HCT116 (cell line): ENCODE data around the gene ZNF592.
"Not testable (repeated sequence)": the region's sequence is repeated elsewhere in the genome, so short reads cannot be mapped to it uniquely, and the experiment has no call there.

Experiments used
- CEBPB ChIP-seq: IDR thresholded peaks from 2 replicates; pipeline ENCODE4 v1.6.1; 2012; ENCODE audit warnings: low read depth
- EGR1 ChIP-seq: IDR thresholded peaks from 2 replicates; pipeline ENCODE4 v1.6.1; 2012; ENCODE audit warnings: low read depth
- EZH2 ChIP-seq: fragments of 200-600 bp; sonication (generic); IDR thresholded peaks from 2 replicates; pipeline ENCODE4 v1.6.1; 2017; ENCODE audit warnings: antibody characterized with exemption, mixed run types
- EZH2phosphoT487 ChIP-seq: fragments of 200-600 bp; IDR thresholded peaks from 2 replicates; pipeline ENCODE4 v1.6.1; 2018; ENCODE audit warnings: antibody characterized with exemption, borderline replicate concordance
- POLR2A ChIP-seq: IDR thresholded peaks from 2 replicates; pipeline ENCODE4 v1.7.0; 2011; ENCODE audit warnings: borderline replicate concordance; ENCODE audit not compliant: insufficient read depth, insufficient read length; ENCODE audit errors: extremely low read depth
- RAD21 ChIP-seq: IDR thresholded peaks from 2 replicates; pipeline ENCODE4 v1.6.1; 2012; ENCODE audit warnings: low read depth, mild to moderate bottlenecking
- SP1 ChIP-seq: IDR thresholded peaks from 2 replicates; pipeline ENCODE4 v1.6.1; 2012; ENCODE audit warnings: low read depth
- YY1 ChIP-seq: IDR thresholded peaks from 2 replicates; pipeline ENCODE4 v1.6.1; 2011; ENCODE audit warnings: low read length, low read depth, moderate library complexity, mild to moderate bottlenecking; ENCODE audit not compliant: insufficient replicate concordance; ENCODE audit errors: extremely low read depth
- ZNF274 ChIP-seq: fragments of 200-500 bp; sonication (Bioruptor generic); IDR thresholded peaks from 2 replicates; pipeline ENCODE4 v1.6.1; 2014; ENCODE audit warnings: mild to moderate bottlenecking, low read depth, low read length, inconsistent platforms
- TF ChIP-seq, protein P1 (sequence below): IDR thresholded peaks from 2 replicates; pipeline ENCODE4 v1.6.1; 2012
- TF ChIP-seq, protein P2 (sequence below), 3 experiments: fragments of 200-600 bp in 1 of 3; sonication (generic) in 1 of 3; IDR thresholded peaks in 2 of 3; conservative IDR thresholded peaks in 1 of 3; 2 replicates each; pipeline ENCODE4 v1.5.1; 2012 to 2017; ENCODE audit warnings: low read depth in 2 of 3, low read length in 2 of 3, antibody characterized with exemption in 1 of 3, borderline replicate concordance in 1 of 3, control low read depth in 1 of 3, mild to moderate bottlenecking in 1 of 3, mixed read lengths in 1 of 3, mixed run types in 1 of 3, moderate library complexity in 1 of 3; ENCODE audit not compliant: insufficient read depth in 1 of 3
- TF ChIP-seq, protein P3 (sequence below): IDR thresholded peaks from 2 replicates; pipeline ENCODE4 v1.6.1; 2011; ENCODE audit warnings: mild to moderate bottlenecking, low read length, moderate library complexity; ENCODE audit not compliant: insufficient replicate concordance; ENCODE audit errors: extremely low read depth
- TF ChIP-seq, protein P4 (sequence below): IDR thresholded peaks from 2 replicates; pipeline ENCODE4 v1.6.1; 2012; ENCODE audit warnings: low read depth
- TF ChIP-seq, protein P5 (sequence below): IDR thresholded peaks from 2 replicates; pipeline ENCODE4 v1.6.1; 2012

DNA sequence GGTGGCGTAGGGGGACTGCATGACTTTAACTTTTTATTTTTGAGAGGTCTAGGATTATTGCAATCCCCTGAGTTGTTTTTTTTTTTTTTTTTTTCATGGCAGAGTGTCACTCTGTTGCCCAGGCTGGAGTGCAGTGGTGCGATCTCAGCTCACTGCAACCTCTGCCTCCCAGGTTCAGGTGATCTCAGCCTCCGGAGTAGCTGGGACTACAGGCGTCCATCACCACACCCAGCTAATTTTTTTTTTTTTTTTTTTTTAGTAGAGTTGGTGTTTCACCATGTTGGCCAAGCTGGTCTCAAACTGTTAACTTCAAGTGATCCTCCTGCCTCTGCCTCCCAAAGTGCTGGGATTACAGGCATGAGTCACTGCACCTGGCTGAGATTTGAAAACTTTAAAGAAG lies 6.5 kb downstream of the ZNF592 start:
- not testable (repeated sequence) for TF ChIP-seq EGR1, EZH2phosphoT487, POLR2A, ZNF274, EZH2, CEBPB, YY1, RAD21, SP1
- TF ChIP-seq, protein P1, sequence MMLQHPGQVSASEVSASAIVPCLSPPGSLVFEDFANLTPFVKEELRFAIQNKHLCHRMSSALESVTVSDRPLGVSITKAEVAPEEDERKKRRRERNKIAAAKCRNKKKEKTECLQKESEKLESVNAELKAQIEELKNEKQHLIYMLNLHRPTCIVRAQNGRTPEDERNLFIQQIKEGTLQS, result not testable (repeated sequence)
- TF ChIP-seq, protein P2, sequence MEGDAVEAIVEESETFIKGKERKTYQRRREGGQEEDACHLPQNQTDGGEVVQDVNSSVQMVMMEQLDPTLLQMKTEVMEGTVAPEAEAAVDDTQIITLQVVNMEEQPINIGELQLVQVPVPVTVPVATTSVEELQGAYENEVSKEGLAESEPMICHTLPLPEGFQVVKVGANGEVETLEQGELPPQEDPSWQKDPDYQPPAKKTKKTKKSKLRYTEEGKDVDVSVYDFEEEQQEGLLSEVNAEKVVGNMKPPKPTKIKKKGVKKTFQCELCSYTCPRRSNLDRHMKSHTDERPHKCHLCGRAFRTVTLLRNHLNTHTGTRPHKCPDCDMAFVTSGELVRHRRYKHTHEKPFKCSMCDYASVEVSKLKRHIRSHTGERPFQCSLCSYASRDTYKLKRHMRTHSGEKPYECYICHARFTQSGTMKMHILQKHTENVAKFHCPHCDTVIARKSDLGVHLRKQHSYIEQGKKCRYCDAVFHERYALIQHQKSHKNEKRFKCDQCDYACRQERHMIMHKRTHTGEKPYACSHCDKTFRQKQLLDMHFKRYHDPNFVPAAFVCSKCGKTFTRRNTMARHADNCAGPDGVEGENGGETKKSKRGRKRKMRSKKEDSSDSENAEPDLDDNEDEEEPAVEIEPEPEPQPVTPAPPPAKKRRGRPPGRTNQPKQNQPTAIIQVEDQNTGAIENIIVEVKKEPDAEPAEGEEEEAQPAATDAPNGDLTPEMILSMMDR (IDR thresholded peaks at IDR 0.05 in 2 of 3, conservative IDR thresholded peaks at IDR 0.05 in 1 of 3; ENCODE audit: borderline replicate concordance in 1 of 3, insufficient read depth in 1 of 3, low read depth in 2 of 3, low read length in 2 of 3), result not testable (repeated sequence)
- TF ChIP-seq, protein P3, sequence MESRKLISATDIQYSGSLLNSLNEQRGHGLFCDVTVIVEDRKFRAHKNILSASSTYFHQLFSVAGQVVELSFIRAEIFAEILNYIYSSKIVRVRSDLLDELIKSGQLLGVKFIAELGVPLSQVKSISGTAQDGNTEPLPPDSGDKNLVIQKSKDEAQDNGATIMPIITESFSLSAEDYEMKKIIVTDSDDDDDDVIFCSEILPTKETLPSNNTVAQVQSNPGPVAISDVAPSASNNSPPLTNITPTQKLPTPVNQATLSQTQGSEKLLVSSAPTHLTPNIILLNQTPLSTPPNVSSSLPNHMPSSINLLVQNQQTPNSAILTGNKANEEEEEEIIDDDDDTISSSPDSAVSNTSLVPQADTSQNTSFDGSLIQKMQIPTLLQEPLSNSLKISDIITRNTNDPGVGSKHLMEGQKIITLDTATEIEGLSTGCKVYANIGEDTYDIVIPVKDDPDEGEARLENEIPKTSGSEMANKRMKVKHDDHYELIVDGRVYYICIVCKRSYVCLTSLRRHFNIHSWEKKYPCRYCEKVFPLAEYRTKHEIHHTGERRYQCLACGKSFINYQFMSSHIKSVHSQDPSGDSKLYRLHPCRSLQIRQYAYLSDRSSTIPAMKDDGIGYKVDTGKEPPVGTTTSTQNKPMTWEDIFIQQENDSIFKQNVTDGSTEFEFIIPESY, result not testable (repeated sequence)
- TF ChIP-seq, protein P4, sequence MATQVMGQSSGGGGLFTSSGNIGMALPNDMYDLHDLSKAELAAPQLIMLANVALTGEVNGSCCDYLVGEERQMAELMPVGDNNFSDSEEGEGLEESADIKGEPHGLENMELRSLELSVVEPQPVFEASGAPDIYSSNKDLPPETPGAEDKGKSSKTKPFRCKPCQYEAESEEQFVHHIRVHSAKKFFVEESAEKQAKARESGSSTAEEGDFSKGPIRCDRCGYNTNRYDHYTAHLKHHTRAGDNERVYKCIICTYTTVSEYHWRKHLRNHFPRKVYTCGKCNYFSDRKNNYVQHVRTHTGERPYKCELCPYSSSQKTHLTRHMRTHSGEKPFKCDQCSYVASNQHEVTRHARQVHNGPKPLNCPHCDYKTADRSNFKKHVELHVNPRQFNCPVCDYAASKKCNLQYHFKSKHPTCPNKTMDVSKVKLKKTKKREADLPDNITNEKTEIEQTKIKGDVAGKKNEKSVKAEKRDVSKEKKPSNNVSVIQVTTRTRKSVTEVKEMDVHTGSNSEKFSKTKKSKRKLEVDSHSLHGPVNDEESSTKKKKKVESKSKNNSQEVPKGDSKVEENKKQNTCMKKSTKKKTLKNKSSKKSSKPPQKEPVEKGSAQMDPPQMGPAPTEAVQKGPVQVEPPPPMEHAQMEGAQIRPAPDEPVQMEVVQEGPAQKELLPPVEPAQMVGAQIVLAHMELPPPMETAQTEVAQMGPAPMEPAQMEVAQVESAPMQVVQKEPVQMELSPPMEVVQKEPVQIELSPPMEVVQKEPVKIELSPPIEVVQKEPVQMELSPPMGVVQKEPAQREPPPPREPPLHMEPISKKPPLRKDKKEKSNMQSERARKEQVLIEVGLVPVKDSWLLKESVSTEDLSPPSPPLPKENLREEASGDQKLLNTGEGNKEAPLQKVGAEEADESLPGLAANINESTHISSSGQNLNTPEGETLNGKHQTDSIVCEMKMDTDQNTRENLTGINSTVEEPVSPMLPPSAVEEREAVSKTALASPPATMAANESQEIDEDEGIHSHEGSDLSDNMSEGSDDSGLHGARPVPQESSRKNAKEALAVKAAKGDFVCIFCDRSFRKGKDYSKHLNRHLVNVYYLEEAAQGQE, result not testable (repeated sequence)
- TF ChIP-seq, protein P5, sequence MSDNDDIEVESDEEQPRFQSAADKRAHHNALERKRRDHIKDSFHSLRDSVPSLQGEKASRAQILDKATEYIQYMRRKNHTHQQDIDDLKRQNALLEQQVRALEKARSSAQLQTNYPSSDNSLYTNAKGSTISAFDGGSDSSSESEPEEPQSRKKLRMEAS, result not testable (repeated sequence)
